A673 (cell line): ENCODE measurements around the gene IL1RAPL2.

Source experiments
- CTCF ChIP-seq: fragments of 300-800, 200-600 bp; sonication (generic); conservative IDR thresholded peaks from 2 replicates; pipeline ENCODE4 v1.5.1; 2017; ENCODE audit warnings: low read depth, mild to moderate bottlenecking, antibody characterized with exemption, low read length, moderate library complexity, mixed read lengths
- EZH2 ChIP-seq: fragments of 200-600 bp; sonication (generic); IDR thresholded peaks from 2 replicates; pipeline ENCODE4 v1.6.1; 2017; ENCODE audit warnings: borderline replicate concordance, low read depth, mild to moderate bottlenecking, mixed read lengths, antibody characterized with exemption, low read length; ENCODE audit not compliant: poor library complexity, severe bottlenecking

GRCh38 chrX:105121186-105121585, 555.2 kb downstream of the IL1RAPL2 start:
- no peak for TF ChIP-seq CTCF
- TF ChIP-seq EZH2: no peak
